GM23248 (cell line): ENCODE data around the gene ACE2. TPM values are rescaled to one million over a fixed set of nuclear protein-coding genes. Genes with fewer than 3 reads are reported as not detected.

Source experiments
- DNase-seq: peaks from one replicate; pipeline ENCODE4 v3.0.0-alpha.2; 2015
- H2AFZ ChIP-seq: fragments of 200-600 bp; sonication (generic); 2 replicates; pipeline ENCODE4 v1.6.1; 2016; ENCODE audit warnings: antibody characterized with exemption
- H3F3A ChIP-seq: fragments of 200-600 bp; sonication (generic); 2 replicates; pipeline ENCODE4 v1.6.1; 2016; ENCODE audit warnings: mild to moderate bottlenecking, antibody characterized with exemption, mixed run types; ENCODE audit not compliant: insufficient read depth
- H3K27ac ChIP-seq: fragments of 200-600 bp; sonication (generic); 2 replicates; pipeline ENCODE4 v1.5.1; 2016; ENCODE audit warnings: mild to moderate bottlenecking
- H3K27me3 ChIP-seq: fragments of 200-600 bp; sonication (generic); replicated peaks from 2 replicates; pipeline ENCODE4 v1.6.1; 2016; ENCODE audit warnings: mild to moderate bottlenecking; ENCODE audit not compliant: insufficient read depth
- H3K36me3 ChIP-seq: fragments of 200-600 bp; sonication (generic); 2 replicates; pipeline ENCODE4 v1.6.1; 2016; ENCODE audit warnings: low read depth, mild to moderate bottlenecking
- H3K4me1 ChIP-seq: fragments of 200-600 bp; sonication (generic); 2 replicates; pipeline ENCODE4 v1.6.1; 2016; ENCODE audit warnings: mild to moderate bottlenecking; ENCODE audit not compliant: insufficient read depth
- H3K4me2 ChIP-seq: fragments of 200-600 bp; sonication (generic); one replicate; pipeline ENCODE4 v1.6.1; 2016; ENCODE audit warnings: mild to moderate bottlenecking; ENCODE audit not compliant: unreplicated experiment
- H3K4me3 ChIP-seq: fragments of 200-600 bp; sonication (generic); 2 replicates; pipeline ENCODE4 v1.5.1; 2016; ENCODE audit warnings: mild to moderate bottlenecking
- H3K79me2 ChIP-seq: fragments of 200-600 bp; sonication (generic); 2 replicates; pipeline ENCODE4 v1.6.1; 2016; ENCODE audit warnings: mild to moderate bottlenecking; ENCODE audit not compliant: insufficient read depth
- H3K9ac ChIP-seq: fragments of 200-600 bp; sonication (generic); 2 replicates; pipeline ENCODE4 v1.6.1; 2016; ENCODE audit warnings: mild to moderate bottlenecking
- H3K9me2 ChIP-seq: fragments of 200-600 bp; sonication (generic); 2 replicates; pipeline ENCODE4 v1.6.1; 2016; ENCODE audit warnings: mixed run types, mild to moderate bottlenecking, moderate library complexity; ENCODE audit not compliant: insufficient read depth
- H3K9me3 ChIP-seq: fragments of 200-600 bp; sonication (generic); one replicate; pipeline ENCODE4 v1.6.1; 2017; ENCODE audit warnings: low read depth
- H4K20me1 ChIP-seq: fragments of 200-600 bp; sonication (generic); 2 replicates; pipeline ENCODE4 v1.6.0; 2016; ENCODE audit not compliant: insufficient read depth
- EZH2 ChIP-seq: fragments of 200-600 bp; sonication (generic); IDR thresholded peaks from 2 replicates; pipeline ENCODE4 v1.6.1; 2018; ENCODE audit warnings: antibody characterized with exemption, mild to moderate bottlenecking; ENCODE audit not compliant: insufficient read depth, poor library complexity, severe bottlenecking
- EZH2phosphoT487 ChIP-seq: fragments of 200-600 bp; sonication (generic); IDR thresholded peaks from 2 replicates; pipeline ENCODE4 v1.6.1; 2018; ENCODE audit warnings: antibody characterized with exemption, moderate library complexity, mild to moderate bottlenecking, low read depth; ENCODE audit not compliant: insufficient read depth
- WGBS, 2 experiments: methylation state at CpG; one replicate each; pipeline ENCODE4 v1.1.6; 2015 to 2017; ENCODE audit warnings: low lambda C conversion rate in 2 of 2, low coverage in 1 of 2; ENCODE audit errors: missing lambda C conversion rate in 2 of 2; 5-methylcytosine and 5-hydroxymethylcytosine counted together
- in situ Hi-C: fragments of 300-500 bp; cut with MboI; formaldehyde crosslinking; loops from 2 replicates; pipeline ENCODE4 v1.15.0; 2020
- polyA plus RNA-seq: library from polyadenylated mRNA; unstranded; fragments of >200 nt; fragmentation: Nextera tagmentation; extraction: Ambion mirVana; gene quantifications from 2 replicates; pipeline ENCODE4 v1.2.1, GENCODE V29; 2016
- total RNA-seq: library from RNA; depleted of rRNA; stranded (reverse); fragments of >200 nt; shearing (Covaris generic); gene quantifications from 2 replicates; pipeline ENCODE4 v1.2.3, GENCODE V29; 2014

Gene ACE2
- total and polyA plus RNA-seq, 2 experiments from 2014 or later: not detected

- DNase-seq: peak; percentile 10
- Histone ChIP-seq H3K9me2 (no peaks in the 10 kb centered on the region), H3K79me2 (no peaks in the 10 kb centered on the region), H3K36me3 (no peaks in the 10 kb centered on the region), H3K9ac (no peak overlapping the region), H3F3A (no peaks in the 10 kb centered on the region), H2AFZ (no peak overlapping the region), H4K20me1 (no peaks in the 10 kb centered on the region), H3K27me3 (no peaks in the 10 kb centered on the region), H3K4me1 (no peaks in the 10 kb centered on the region), H3K9me3 (no peaks in the 10 kb centered on the region), H3K4me3 (no peak overlapping the region), H3K4me2 (no peak overlapping the region), H3K27ac (no peak overlapping the region)
- WGBS, 2 experiments: 50% methylated on average over 3 of the region's 3 CpGs
- in situ Hi-C loops: no loop called here
- TF ChIP-seq EZH2phosphoT487 (no peak), EZH2 (no peak)
These were observed 18.4 kb upstream of the ACE2 start for GRCh38 chrX:15619053-15619755.

GRCh38 chrX:15617111-15617510 lies 16.4 kb upstream of the ACE2 start:
- in situ Hi-C loops: no loop called here
- Histone ChIP-seq H3F3A (no peaks in the 10 kb centered on the region), H3K4me2 (no peak overlapping the region)

GRCh38 chrX:15616531-15616930 lies 15.8 kb upstream of the ACE2 start:
- Histone ChIP-seq H3K9me3 (no peaks in the 10 kb centered on the region), H3K9ac (no peak overlapping the region), H3K9me2 (no peaks in the 10 kb centered on the region), H3K79me2 (no peaks in the 10 kb centered on the region), H2AFZ (no peak overlapping the region), H3K36me3 (no peaks in the 10 kb centered on the region), H3F3A (no peaks in the 10 kb centered on the region), H3K4me3 (no peak overlapping the region), H3K4me1 (no peaks in the 10 kb centered on the region), H4K20me1 (no peaks in the 10 kb centered on the region), H3K27ac (no peak overlapping the region), H3K27me3 (no peaks in the 10 kb centered on the region), H3K4me2 (no peak overlapping the region)
- WGBS, 2 experiments: 46 to 91% methylated on average over 2 of the region's 3 CpGs
- no peak for DNase-seq
- in situ Hi-C loops: no loop called here
- TF ChIP-seq EZH2phosphoT487 (no peak), EZH2 (no peak)

More at GRCh38 chrX:15617111-15617510, 16.4 kb upstream of the ACE2 start:
- Histone ChIP-seq H3K4me1 (no peaks in the 10 kb centered on the region), H3K36me3 (no peaks in the 10 kb centered on the region), H4K20me1 (no peaks in the 10 kb centered on the region), H3K9me3 (no peaks in the 10 kb centered on the region), H3K9ac (no peak overlapping the region), H3K27me3 (no peaks in the 10 kb centered on the region), H3K4me3 (no peak overlapping the region), H3K27ac (no peak overlapping the region), H2AFZ (no peak overlapping the region), H3K9me2 (no peaks in the 10 kb centered on the region), H3K79me2 (no peaks in the 10 kb centered on the region)
- no peak for DNase-seq
- WGBS, 2 experiments: 36 to 51% methylated on average over 6 of the region's 6 CpGs
- no peak for TF ChIP-seq EZH2phosphoT487

GRCh38 chrX:15607067-15607466 lies 6.3 kb upstream of the ACE2 start:
- Histone ChIP-seq H3K9me3 (no peaks in the 10 kb centered on the region), H3K4me3 (no peak overlapping the region), H3F3A (no peaks in the 10 kb centered on the region), H3K9ac (no peak overlapping the region), H3K36me3 (no peaks in the 10 kb centered on the region), H2AFZ (no peak overlapping the region), H3K4me2 (no peak overlapping the region), H3K27ac (no peak overlapping the region), H3K79me2 (no peaks in the 10 kb centered on the region), H3K27me3 (no peaks in the 10 kb centered on the region), H3K4me1 (no peaks in the 10 kb centered on the region), H3K9me2 (no peaks in the 10 kb centered on the region), H4K20me1 (no peaks in the 10 kb centered on the region)
- no peak for TF ChIP-seq EZH2
- TF ChIP-seq EZH2phosphoT487: no peak
- in situ Hi-C loops: no loop called here
- WGBS, 2 experiments: 82 to 84% methylated on average over 5 of the region's 5 CpGs
- DNase-seq: no peak
